Gastrocnemius medialis (tissue), 4 donors: ENCODE results near the gene TENT5C.

Source experiments
- CTCF ChIP-seq, 5 experiments: fragments of 450-650 bp in 3 of 5; fragments of 200-600 bp in 2 of 5; sonication (generic) in 2 of 5; IDR thresholded peaks in 4 of 5; conservative IDR thresholded peaks in 1 of 5; 1 replicate in 4 of 5; 2 replicates in 1 of 5; pipeline ENCODE4 v1.5.1; 2016 to 2019; ENCODE audit warnings: antibody characterized with exemption in 5 of 5, mild to moderate bottlenecking in 3 of 5, moderate library complexity in 3 of 5
- POLR2A ChIP-seq, 2 donors: fragments of 450-650 bp; IDR thresholded peaks; one replicate each; pipeline ENCODE4 v1.6.1; 2017; ENCODE audit warnings: antibody characterized with exemption in 2 of 2, mild to moderate bottlenecking in 2 of 2, moderate library complexity in 2 of 2

DNA sequence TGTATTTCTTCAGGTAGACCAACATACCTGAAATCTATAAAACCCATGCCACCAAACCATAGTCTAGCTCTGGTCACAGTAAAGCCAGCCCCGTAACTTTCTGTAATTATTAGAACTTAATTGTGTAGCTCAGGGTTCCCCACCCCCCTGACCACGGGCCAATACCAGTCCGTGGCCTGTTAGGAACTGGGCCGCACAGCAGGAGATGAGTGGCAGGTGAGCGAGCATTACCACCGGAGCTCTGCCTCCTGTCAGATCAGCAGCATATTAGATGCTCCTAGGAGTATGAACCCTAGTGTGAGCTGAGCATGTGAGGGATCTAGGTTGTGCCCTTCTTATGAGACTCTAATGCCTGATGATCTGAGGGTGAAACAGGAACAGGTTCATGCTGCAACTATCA, 14.6 kb downstream of the TENT5C start:
- TF ChIP-seq POLR2A (IDR thresholded peaks at IDR 0.05) (no peak), CTCF (IDR thresholded peaks at IDR 0.05 in 4 of 5, conservative IDR thresholded peaks at IDR 0.05 in 1 of 5) (no peak)
